ENCODE results near the gene PP2D1. TPM values are rescaled to one million over a fixed set of nuclear protein-coding genes. Genes with fewer than 3 reads are reported as not detected.
"Not testable (repeated sequence)": the region's sequence is repeated elsewhere in the genome, so short reads cannot be mapped to it uniquely, and the experiment has no call there.

Gene PP2D1
- total RNA-seq, 1 donor from 2014 or later = not detected

DNA sequence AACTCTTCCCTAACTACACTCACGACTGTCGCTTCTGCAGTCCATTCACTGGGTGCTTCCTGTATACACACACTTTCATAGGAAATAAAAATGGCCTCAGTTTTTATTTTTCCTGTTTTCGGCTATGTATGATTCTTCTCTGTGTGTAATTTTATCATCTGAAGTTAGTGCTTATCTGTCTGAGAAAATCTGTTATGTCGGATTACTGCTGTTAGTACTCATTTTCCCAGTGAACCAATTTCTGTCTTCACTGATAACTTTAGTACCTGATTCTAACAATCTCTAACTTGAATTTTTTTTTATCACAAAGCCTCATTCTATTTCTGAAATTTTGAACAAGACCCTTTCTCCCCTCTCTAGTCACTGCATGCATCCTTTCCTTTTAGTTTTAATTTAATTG lies 44.3 kb downstream of the PP2D1 start:
- DNase-seq (ENCODE audit: low read depth) = no peak

DNA sequence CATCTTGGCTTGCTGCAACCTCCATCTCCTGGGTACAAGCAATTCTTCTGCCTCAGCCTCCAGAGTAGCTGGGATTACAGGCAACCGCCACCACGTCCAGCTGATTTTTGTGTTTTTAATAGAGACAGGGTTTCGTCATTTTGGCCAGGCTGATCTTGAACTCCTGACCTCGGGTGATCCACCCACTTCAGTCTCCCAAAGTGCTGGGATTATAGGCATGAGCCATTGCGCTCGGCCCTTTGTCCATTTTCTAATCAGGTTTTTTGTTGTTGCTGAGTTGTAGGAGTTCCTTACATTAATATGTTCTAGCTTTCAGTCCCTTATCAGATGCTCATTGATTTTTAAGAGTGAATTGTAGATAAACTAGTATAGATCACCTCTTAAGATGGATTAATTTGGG lies 44.9 kb downstream of the PP2D1 start:
- DNase-seq (ENCODE audit: low read depth) = no peak

DNA sequence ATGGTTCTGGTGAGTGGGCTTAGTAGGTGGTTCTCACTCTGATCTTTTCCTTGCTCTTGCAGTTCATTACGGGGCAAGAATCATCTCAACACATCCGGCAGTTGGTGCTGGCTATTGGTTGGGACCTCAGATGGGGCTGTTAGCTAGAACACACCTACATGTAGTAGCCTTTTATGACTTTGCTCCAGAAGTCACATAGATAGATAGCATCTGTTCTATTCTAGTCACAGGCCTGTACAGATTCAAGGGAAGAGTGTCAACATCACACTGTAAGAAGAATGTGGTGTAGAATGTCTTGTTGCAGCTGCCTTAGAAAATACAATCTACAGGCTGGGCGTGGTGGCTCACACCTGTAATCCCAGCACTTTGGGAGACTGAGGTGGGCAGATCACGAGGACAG lies 50.1 kb downstream of the PP2D1 start:
- DNase-seq (ENCODE audit: low read depth) = no peak

DNA sequence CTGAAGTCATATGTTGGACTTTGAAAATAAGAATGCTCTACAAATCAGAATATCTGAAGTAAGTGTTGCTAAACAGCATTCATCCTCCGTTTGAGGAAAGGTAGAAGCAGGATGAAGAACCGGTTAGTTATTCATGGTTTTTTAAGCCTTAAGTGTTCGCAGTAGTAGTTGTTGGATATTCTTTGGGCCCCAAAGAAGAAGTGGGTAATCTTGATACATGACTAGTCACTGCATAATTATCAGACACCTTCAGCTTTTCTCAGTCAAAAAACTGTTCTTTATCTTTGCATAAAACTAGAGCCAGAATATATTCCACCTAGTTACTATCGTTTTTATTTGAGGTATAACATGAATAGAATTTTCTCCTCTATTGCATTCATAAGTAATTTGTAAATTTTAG lies 51.4 kb downstream of the PP2D1 start:
- no peak for DNase-seq (ENCODE audit: low read depth)

DNA sequence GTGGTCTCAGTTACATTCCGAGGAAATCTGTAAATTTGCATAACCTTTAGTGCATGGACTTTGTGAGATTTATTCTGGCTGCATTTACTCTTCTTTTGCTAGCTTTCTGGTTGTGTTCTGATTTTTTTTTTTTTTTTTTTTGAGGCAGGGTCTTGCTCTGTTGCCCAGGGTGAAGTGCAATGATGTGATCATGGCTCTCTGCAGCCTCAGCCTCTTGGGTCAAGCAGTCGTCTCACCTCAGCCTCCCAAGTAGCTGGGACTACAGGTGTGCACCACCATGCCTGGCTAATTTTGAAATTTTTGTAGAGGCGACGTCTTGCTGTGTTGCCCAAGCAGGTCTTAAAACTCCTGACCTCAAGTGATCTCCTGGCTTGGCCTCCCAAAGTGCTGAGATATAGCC lies 52.6 kb downstream of the PP2D1 start:
- DNase-seq (ENCODE audit: low read depth) = no peak

DNA sequence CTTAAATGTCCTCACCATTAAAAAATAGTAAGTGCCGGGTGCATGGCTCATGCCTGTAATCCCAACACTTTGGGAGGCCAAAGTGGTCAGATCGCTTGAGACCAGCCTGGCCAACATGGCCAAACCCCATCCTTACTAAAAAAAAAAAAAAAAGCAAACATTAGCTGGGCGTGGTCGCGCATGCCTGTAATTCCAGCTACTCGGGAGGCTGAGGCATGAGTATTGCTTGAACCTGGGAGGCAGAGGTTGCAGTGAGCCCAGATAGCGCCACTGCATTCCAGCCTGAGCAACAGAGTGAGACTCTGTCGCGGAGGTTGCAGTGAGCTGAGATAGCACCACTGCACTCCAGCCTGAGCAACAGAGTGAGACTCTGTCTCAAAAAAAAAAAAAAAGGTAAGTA lies 54.7 kb downstream of the PP2D1 start:
- not testable (repeated sequence) for DNase-seq (ENCODE audit: low read depth)

DNA sequence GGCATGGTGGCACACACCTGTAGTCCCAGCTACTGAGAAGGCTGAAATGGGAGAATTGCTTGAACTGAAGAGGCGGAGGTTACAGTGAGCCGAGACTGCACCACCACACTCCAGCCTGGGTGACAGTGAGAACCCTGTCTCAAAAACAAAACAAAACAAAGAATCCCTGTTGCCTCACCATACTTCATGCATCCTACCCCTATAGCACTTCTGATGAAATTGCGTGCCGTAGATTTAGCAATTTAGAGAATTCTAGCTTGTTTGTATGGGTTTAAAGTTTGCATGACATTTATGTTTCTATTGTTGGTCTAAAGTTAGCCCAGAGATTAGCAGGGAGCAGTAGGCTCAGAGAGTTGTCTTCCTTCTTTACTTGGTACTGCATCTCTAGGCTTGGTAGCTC lies 57.4 kb downstream of the PP2D1 start:
- no peak for DNase-seq (ENCODE audit: low read depth)

DNA sequence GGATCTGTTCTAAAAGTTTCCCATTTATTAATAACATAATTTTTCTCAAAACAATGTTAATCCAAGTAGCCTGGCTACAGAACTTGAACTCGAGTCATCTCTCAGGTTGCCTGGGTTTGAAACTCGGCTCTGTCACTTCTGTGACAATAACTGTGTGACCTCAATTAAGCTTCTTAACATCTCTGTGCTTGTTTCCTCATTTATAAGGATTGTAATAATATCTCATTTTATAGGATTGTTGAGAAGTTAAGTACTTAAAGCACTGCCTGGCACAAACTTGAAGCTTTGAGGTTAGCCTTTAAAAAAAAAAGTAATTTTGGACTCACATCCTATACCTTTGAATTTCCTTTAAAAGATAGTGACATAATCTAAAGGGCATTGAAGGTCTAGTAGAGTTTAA lies 61.7 kb downstream of the PP2D1 start:
- no peak for DNase-seq (ENCODE audit: low read depth)

DNA sequence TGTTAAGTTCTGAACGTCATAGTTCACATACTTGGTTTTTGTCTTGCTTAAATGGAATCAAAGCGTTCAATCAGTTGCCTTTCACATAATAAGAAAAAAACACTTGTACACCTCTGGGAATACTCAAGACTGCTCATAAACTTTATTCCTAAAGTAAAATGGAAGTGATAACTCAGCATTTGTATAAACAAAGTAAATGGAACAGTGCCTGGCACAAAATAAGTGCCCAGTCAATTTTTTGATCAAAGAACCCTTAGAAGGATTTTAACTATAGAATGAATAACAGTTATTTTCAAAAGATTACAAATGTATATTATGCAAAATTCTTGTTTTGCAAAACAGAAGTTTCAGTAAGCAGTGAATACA lies 63.9 kb downstream of the PP2D1 start:
- no peak for DNase-seq (ENCODE audit: low read depth)

DNA sequence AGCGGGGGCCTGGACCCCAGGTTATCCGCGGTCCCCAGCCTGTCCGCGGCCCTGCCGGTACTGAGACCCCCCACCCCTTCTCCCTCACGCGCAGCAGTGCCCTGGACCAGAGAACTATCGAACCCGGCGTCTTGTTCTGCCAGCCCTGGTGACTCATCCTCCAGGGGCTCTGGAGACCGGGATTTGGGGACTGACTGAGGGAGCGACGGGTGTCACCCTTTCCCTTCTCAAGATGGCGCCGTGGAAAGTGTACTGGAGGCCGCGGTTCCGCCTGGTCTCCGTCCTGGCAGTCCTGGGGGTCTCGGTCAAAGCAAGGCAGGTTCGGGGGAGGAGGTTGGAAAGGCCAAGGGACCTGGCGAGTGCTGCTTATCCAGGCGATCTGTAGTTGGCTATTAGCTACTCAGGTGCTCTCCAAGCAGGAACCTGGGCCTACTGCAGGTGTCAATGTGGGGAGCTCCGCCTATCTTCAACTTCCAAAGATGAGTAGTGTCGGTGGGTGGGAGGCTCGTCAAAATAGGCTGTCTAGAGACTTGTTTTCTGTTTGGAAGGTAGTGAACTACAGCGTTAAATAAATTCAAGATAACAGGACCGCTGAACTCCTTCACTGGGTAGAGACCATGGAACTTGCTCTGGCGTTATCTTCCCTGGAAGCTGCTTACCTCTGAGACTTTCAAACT lies 64.4 kb downstream of the PP2D1 start:
- peak; percentile 36 for DNase-seq (ENCODE audit: low read depth)

DNA sequence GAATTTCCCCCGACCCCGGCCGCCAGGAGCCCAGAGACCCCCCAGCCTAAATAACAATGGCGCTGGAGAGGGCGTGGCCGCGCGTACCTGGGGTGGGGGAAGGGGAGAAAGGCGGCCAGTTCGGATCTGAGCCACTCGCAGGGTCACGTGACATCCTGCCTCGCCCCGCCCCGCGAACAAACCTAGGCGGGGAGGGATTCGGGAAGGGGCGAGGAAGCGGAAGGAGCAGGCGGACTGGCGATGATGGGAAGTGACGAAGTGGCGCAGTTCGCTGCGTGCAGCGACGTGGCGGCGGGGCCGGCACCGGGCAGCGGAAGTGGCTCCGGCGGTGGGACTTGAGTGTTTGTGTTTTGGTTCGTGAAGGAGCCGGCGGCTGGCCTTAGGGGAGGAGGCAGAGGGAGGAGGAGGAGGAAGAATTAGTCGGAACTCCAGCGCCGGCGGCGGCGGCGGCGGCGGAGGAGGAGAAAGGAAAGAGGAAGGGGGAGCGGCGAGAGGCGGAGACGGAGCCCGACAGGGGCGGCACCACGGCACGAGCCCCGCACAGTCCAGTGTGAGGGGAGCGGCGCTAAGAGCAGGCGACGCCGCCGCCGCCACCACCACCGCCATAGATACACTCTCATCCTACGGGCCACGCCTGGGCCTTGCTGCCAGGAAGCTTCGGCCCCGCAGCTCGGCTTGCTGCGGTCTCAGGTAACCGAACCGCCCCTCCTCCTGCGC lies 65.1 kb downstream of the PP2D1 start, which contains the start of gene RAB5A:
Gene RAB5A (plus strand): TSS at position 266 of the 717 bp plus-strand sequence. CDS start 3,802 bp downstream, outside the sequence.
- DNase-seq (ENCODE audit: low read depth) = peak; percentile 92

DNA sequence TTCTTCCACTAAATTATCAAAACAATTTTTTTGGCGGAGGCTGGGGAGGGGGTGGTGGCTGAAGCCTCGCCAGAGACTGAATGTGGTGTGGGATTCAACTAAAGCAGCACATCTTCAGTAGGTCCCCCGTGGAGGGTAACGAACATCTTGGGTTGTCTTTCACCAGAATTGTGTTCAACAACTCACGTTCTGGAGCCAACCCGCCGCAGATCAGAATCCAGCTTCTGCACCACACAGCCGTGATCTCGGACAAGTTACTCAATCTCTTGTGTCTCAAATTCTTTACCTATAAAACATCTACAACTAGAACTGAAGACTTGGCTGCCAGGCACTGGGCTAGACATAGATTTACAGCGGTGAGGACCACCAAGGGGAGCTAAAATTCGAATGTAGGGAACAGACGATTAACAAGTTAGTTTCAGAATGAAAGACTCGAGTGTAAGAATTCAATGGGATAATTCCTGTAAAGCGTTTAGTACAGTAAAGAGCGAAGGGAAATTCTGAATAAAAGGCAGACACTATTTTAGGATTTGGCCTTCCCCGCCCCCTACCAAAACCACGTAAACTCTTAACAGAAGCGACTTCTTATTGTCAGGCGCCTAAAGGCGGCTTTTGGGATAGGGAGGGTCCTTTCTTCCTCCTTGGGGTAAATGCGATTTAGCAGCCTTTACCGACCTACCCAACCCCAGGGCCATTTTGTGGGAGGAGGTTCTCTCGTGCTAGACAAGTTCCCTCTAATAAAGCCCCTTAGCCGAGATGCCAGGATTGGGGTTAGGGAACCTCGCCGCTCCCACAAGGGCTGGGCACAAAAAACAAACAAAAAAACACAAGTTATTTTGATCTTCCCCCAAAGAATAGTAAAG lies 65.9 kb downstream of the PP2D1 start:
- no peak for DNase-seq (ENCODE audit: low read depth)

DNA sequence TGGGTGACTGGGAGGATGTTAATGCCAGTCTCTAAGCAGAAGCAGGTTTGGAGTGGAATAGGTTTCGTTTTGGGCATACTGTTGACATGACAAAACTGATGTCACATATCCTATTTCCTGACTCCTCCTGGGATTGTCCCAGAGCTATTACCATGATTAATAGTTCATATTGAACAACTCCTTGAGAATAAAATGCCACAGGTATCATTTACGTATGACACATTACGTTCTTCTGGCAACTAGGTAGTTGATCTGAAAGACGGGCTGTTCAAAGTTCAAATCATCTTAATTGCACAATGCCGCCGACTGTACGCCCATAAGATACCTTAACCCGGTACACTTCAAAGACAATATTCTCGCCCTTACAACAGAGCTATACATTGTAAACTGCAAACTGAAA lies 66.5 kb downstream of the PP2D1 start:
- DNase-seq (ENCODE audit: low read depth) = no peak

DNA sequence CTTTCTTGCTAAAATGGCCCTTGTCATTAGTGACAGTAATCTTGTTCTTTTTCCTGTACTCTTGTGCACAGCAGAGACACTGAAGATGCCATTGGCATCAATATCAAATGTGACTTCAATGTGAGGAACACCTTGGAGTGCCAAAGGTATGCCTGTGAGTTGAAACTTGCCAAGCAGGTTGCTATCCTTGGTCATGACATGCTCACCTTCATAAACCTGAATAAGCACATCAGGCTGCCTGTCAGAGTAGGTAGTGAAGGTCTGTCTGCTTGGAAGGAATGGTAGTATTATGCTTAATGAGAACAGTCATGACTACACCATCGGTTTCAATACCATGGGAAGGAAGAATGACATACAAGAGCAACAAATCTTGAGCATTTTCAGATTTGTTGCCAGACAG lies 71.4 kb downstream of the PP2D1 start:
- no peak for DNase-seq (ENCODE audit: low read depth)

DNA sequence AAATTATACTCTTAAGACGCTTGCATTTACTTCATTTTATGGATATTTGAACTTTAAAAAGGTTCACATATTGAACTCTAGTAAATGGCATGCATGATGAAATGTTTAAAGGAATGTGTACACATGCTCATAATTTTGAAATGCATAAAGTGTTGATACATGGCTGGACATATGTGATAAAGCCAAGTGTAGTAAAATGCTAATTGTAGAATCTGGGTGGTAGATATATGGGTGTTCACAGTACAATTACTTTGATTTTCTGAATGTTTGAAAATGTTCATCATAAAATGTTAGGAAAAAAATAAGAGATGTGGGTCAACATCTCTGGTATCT lies 73.8 kb downstream of the PP2D1 start:
- DNase-seq (ENCODE audit: low read depth) = no peak

DNA sequence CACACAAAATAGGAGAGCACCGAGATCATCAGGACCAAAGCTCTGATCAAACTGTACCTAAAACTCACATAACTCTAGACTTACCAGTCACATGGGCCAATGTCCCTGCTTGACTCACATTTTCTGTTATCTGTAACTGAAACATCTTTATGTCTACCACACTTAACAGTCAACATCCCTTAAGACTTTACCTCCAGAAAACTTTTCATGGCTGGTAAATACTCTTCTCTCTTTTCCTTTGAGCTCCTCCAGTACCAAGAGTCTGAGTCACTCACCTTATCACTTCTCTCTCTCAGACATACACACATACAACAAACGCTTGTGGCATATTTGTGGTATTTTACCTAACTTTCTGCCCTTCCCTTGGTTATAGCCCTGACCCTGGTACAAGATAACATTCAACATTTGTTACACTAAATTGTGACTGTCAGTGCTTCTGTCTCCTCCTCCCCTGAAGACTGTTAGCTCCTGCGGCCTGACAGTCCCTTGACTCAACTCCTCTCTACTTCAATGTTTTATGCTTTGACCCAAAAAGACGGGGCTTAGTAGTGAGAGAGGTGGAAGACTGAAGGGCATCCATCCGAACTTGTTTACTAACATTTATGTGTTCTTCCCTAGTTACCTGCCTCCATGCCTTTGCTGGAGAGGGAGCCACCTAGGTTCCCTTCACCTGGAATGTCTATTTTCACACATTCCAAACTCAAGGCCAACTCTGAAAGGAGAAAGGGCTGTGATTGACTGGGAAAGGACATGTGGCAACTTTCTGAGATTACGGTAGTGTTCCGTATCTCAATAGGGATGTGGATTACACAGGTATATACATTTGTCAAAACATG lies 74.4 kb downstream of the PP2D1 start:
- DNase-seq (ENCODE audit: low read depth) = no peak

Other genes starting within 250 kb of the PP2D1 start
- gene EFHB, start 78.0 kb downstream of the PP2D1 start, total RNA-seq = 8.1 and 8.7 TPM in 2 replicates
- gene RAB5A, start 65.2 kb downstream of the PP2D1 start, total RNA-seq = 87.3 and 105 TPM in 2 replicates
- 6.6 and 13.6 TPM in 2 replicates for gene KAT2B, start 28.2 kb upstream of the PP2D1 start, total RNA-seq
- gene SGO1, start 173.9 kb upstream of the PP2D1 start, total RNA-seq = 0.99 and 7.3 TPM in 2 replicates

Data from renal cortical epithelial cell (primary cell).